ENCODE measurements around the gene NOL4.
"Not testable (repeated sequence)": the region's sequence is repeated elsewhere in the genome, so short reads cannot be mapped to it uniquely, and the experiment has no call there.

Gene NOL4, protein sequence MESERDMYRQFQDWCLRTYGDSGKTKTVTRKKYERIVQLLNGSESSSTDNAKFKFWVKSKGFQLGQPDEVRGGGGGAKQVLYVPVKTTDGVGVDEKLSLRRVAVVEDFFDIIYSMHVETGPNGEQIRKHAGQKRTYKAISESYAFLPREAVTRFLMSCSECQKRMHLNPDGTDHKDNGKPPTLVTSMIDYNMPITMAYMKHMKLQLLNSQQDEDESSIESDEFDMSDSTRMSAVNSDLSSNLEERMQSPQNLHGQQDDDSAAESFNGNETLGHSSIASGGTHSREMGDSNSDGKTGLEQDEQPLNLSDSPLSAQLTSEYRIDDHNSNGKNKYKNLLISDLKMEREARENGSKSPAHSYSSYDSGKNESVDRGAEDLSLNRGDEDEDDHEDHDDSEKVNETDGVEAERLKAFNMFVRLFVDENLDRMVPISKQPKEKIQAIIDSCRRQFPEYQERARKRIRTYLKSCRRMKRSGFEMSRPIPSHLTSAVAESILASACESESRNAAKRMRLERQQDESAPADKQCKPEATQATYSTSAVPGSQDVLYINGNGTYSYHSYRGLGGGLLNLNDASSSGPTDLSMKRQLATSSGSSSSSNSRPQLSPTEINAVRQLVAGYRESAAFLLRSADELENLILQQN

DNA sequence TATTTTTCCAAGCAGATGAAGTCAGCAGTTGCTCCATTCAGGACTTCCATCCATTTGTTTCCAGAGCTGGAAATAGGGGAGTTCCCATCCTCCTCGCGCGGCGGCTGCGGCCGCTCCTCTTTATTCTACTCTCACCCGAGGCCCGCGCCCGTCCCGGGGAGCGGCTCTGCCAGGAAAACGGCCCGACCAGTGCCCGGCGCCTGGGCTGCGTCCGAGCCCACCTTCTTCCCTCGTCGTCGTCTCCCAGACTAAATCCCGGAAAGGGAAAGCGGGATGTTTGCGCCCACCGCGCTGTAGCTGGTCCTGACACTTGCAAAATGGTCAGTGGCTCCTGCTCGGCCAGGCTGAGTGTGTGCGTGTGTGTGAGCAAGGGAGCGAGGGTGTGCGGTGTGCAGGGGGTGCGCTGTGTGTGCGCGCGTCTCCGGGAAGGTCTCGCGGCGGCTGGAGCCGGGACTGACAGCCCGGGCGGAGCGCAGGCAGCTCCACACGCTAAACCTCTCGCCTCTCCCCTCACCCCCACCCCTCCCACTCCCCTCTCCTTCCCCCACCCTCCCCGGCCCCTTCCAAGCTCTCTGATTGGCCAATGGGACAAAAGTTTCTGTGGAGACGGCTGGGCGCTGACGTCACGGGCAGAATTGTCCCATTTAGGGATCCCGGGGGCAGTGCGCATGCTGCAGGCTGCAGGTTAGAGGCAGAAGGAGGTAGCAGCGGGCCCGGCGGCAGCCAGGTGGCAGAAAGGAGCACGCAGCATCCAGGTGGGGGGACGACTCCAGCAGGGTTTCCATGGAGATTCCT, at the start of gene NOL4:
Gene NOL4 (minus strand): TSS at position 491 of the 795 bp plus-strand sequence. CDS start 1,660 bp downstream, outside the sequence.
- no peak for DNase-seq (ENCODE audit: low read depth)

DNA sequence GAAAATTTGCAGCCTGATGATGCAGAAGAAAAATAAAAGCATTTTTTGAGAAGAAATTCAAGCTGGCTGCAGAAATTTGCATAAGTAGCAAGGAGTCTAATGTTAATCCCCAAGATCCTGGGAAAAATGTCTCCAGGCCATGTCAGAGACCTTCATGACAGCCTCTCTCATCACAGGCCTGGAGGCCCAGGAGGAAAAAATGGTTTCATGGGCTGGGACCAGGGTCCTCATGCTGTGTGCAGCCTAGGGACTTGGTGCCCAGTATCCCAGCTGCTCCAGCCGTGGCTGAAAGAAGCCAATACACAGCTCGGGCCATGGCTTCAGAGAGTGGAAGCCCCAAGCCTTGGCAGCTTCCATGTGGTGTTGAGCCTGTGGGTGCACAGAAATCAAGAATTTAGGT, 41.3 kb upstream of the NOL4 start:
- DNase-seq (ENCODE audit: low read depth), result not testable (repeated sequence)

DNA sequence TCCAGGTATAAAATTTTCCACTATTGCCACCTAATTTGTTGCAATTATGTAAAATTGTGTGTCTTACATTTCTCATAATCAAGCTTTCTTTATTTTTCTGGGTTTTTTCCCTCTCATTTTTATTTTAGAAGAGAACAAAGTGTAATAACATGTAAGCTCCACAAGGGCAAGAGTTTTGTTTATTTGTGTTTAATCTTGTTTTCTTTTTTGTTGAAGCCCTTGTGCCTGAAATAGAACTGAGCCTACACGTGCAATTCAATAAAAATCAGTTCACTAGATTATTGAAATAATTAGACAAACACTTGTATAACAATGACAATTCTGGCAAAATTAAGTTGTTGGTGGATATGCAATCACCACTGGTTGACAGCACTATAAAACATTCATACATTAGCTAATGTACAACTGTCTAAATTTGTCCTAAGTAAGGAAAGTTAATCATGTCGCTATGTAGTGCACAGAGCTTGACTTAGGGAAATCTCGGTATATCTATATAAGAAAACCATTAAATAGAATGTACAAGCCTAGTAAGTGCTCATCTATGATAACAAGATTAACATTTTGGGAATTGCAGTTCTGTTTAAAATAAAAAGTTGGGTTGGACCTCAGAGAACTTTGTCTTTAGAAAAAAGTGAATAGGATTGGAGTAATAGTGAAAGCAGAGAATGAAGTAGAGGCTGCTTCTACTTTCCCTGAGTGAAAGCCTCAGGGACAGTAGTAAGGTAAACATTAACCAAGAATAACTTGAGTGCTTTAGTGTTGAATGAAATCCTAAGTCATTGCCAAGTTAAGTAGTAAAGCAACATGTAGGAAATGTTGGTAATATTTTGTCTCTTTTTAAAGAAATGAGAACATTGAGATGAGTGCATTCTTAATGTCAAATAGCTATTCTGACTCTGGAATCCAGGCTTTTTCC, 37.4 kb upstream of the NOL4 start:
- DNase-seq (ENCODE audit: low read depth), result no peak

DNA sequence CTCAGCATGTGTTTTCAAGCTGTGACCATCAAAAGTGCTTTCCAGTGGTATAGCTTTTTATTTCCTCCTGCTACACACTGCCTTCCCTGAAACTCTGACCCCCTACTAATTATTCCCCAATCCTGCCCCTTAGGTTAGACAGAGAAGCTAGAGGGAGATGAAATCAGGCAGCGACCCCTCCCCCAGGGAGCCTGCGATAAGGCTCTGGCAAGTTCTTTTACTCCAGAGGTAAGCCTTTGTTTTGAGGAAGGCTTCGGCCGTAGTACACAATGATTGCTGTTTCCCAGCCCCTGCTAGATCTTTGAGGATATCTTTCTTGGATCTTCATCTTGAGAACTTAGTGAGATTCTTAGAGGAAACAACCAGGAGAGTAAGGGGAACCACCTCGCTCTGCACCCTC, 33.5 kb upstream of the NOL4 start:
- no peak for DNase-seq (ENCODE audit: low read depth)

DNA sequence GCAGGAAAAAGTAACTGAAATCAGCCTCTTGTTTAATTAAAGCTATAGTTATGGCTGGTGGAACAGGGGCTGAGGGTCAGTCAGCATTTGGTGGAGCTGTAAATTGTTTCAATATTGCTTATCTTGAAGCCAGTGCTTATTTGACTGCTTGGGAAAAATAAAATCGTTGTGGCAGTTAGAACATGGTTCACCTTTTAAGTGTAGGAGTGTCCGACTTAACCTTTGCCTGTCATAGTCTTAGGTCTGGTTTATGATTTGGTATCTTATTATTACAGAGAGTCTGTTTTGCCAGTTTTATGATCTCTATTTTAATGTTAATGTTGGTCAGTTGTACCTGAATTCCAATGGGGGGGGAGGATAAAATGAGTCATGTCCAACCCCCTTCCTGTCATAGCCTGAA, 27.2 kb upstream of the NOL4 start:
- DNase-seq (ENCODE audit: low read depth), result no peak

DNA sequence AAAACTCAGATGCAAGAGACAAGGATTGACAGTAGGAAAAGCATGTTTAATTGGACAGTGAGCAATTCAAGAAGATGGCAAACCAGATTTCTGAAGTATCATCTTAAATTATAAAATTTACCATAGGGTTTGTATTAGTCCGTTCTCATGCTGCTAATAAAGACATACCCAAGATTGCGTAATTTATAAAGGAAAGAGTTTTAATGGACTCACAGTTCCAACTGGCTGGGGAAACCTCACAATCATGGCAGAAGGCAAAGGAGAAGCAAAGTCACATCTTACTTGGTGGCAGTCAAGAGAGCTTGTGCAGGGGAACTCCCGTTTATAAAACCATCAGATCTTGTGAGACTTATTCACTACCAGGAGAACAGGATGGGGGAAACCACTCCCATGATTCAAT, 24.0 kb upstream of the NOL4 start:
- DNase-seq (ENCODE audit: low read depth), result no peak

DNA sequence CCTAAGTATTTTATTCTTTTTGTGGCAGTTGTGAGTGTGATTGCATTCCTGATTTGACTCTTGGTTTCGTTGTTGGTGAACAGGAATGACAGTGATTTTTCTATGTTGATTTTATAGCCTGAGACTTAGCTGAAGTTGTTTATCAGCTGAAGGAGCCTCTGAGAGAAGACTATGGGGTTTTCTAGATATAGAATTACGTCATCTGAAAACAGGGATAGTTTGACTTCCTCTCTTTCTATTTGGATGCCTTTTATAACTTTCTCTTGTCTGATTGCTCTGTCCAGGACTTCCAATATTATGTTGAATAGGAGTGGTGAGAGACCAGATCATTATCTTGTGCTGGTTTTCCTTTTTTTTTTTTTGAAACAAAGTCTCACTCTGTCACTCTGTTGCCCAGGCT, 18.0 kb upstream of the NOL4 start:
- no peak for DNase-seq (ENCODE audit: low read depth)

DNA sequence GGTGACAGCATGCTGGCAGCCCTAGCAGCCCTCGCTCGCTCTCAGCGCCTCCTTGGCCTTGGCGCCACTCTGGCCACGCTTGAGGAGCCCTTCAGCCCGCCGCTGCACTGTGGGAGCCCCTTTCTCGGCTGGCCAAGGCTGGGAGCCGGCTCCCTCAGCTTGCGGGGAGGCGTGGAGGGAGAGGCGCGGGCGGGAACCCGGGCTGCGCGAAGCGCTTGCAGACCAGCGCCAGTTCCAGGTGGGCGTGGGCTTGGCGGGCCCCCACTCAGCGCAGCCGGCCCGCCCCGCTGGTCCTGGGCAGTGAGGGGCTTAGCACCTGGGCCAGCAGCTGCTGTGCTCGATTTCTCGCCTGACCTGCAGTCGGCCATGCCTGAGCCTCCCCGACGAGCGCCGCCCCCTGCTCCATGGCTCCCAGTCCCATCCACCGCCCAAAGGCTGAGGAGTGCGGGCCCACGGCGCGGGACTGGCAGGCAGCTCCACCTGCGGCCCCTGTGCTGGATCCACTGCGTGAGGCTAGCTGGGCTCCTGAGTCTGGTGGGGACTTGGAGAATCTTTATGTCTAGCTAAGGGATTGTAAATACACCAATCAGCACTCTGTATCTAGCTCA, 9.2 kb upstream of the NOL4 start:
- DNase-seq (ENCODE audit: low read depth), result not testable (repeated sequence)

DNA sequence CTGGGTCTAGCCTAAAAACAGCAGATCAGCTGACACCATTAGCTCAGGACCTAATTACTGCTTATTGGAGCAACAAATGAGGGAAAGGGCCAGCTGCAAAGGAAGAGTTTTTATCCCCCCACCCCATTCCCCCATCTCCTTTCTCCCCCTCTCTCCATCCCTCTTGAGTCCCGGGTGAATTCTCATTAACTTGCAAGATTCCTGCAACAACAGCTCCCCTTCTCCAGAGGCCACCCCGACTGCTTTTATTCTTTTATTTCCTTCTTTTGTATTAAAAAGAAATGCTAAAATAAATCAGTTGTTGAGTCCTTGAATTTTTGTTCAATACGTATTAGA, 473 bp upstream of the NOL4 start:
- DNase-seq (ENCODE audit: low read depth), result no peak

DNA sequence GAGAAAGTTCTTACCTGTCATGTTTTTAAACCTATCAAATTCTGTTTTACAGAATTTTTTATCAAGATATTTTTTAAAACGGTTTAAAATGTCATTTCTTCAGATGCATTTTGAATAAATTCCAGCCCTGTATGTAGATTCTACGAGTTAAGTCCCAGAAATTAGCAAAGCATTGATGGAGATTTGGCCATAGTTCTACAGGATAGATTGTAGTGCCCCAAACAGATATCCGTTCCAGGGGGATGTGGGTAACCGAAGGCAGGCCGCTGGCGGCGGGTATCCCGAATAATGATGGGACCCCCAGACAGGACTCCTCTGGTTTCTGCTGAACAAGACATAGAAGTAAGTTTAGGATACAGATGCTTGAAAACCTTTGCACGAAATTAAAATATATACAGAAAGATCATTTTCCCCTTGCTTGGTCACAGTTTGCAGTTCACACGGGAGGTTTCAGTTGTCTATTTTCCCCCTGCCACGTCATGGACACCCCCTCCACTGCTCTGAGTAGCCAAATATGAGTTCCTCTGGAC, 755 bp downstream of the NOL4 start:
- no peak for DNase-seq (ENCODE audit: low read depth)

DNA sequence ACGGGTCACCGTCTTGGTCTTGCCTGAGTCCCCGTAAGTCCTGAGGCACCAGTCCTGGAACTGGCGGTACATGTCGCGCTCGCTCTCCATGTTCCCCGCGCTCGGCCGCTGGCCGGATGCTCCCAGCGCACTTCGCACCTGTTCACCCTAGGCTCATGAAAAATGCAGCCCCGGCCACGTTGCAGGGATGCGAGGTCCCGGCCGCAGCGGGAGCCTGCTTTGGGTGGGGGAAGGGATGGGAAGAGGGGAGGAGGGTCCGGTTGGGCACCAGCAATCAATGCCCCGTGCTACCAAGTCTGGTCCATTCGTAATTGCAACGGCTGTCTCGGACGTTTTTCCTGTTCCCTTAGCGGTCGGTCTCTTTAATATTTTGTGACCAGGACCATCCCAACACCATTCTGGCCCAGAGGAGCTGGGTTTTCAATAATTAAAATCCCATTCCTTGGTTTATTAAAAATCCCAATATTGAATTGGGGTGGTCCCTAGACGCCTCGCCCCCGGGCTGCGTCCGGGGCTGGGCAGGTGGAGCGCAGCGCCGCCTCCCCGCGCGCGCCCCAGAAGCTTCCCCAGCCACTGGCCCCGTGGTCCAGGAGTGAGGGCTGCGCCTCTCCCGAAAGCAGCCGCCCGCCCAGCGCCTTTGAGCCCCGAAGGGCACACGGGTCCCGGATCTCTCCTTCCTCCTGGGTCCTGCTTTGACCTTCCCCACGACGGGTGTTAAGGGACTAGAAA, 1.4 kb downstream of the NOL4 start:
- DNase-seq (ENCODE audit: low read depth), result no peak

DNA sequence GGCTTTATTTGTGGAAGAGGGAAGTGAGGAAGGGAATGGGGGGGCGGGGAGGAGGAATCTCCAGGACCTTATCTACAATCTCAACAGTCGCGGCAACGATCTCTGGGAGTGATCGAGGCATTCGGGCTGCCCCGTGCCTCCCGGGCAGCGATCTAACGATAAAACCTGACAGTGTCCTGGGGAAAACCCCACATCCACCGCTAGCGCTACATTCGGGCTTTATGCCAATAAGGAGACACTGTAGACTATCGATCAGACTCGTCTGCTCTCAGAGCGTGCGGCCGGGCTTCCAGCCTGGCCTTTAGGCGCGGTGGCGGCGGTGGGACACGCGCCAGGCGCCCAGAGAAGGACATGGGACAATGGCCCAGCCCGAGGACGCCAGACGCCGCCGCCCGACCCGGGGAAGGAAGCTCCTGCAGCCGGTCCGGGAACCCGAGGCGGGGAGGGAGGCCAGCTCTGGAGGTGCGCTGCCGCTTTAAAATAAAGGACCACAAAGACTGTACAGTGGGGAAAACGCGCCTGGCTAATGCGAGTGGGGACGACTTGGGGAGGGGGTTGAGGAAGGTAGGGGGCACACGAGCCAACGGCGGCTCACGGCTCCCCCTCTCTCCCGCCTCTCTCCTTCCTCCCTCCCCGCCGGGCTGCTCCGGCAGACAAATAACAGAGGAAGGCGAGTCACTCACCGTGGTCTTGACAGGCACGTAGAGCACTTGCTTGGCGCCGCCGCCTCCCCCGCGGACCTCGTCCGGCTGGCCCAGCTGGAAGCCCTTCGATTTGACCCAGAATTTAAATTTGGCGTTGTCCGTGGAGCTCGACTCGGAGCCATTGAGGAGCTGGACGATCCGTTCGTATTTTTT, 2.2 kb downstream of the NOL4 start:
- no peak for DNase-seq (ENCODE audit: low read depth)

DNA sequence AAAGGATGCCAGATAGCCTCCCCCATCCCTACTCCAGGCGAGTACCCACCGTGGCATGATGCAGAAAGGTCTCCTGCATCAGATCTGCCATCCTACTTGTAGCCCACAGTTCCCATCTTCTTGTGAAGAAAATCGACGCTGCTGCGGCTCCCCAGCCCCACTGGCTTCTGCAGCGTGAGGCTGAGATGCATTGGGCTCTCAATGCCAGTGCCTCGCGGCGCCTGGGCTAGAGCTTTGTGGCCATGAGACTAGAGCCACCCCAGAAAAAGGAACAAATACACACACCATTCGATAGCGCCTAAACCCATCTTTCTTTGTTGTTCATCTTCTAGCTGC, 2.8 kb downstream of the NOL4 start:
- DNase-seq (ENCODE audit: low read depth), result no peak

DNA sequence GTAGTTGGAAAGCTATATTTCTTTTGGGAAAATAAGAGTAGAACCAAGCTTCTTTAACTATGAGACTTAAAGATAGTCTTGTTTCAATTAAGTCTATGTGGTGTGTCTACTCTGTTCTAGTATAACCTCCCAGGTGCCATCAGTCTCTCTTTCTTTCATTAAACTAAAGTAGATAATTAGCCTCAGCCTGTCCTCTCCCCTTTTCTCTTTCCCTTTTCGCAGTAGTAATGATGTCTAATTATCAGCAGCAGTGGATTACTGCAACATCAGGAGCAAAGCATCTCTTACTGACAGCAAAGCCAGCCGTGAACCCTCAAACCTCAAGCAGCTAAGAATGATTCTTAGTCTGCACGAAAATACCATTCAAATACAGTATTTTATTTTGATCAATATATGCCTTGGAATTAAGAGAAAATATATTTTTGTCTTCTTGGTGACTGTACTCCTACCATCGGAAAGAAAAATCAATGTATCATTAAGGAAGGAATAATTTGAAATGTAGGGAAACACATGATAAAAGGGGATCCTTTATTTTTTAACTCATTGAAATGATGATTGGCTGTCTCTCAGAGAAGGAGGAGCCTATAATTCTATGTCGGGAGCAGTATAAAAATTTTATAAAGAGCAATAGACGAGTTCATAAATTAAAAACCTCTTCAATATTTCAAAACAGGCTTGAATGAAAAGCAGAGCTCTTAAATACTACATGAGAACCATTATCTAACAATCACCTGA, 4.5 kb downstream of the NOL4 start:
- DNase-seq (ENCODE audit: low read depth), result no peak

DNA sequence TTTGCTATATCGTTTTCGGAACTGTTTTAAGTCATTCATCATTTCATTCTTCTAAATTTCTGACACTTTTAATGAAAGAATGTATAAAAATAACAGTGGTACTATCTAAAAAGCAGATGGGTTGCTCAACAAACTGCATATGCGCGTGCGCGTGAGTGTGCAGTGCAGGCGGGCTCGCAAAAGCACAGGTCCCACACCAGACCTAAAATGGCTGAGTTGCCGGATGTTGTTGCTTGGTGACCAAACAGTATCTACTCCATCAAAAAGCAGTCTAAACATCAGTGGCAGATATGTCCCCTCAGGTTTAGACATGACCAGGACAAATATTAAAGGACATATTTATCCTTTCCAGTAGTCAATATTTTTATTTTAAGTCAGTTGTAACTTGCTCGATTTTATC, 5.1 kb downstream of the NOL4 start:
- DNase-seq (ENCODE audit: low read depth), result no peak

DNA sequence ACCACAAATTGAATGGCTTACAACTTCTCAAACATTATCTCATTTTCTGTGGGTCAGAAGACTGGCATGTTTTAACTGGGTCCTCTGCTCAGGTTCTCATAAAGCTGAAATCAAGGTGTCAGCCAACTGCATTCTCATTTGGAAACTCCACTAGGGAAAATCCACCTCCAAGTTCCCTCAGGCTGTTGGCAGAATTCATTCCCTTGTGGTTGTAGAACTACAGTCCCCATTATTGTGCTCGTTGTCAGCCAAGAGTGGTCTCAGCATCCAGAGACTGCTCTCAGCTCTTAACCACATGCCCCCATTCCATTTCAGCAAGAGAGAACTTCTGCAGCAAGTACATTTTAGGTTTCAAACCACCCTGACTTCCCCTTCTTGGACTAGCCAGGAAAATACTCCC, 12.2 kb downstream of the NOL4 start:
- no peak for DNase-seq (ENCODE audit: low read depth)

DNA sequence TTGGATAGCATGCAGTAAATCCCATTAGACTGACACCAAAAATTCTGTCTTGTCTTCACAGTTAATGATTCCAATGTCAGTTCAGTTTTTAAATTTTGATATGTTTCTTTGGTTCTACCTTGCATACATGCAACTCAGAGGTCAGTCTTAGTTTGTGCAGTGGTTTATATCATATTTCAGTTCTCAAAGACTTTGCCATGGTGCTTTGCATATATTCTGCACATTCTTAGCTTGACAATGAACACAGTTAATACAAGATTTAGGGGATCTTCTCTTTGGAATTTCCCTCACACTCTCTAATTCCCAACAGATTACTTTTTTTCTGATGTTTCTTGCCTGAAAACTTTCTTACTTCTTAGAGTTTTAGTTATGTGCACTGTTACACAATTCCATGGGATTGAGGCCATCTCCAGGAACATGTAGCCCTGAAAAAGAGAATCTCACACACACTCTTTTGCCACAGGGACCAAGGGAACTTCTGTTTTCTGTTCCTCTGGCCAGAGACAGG, 17.3 kb downstream of the NOL4 start:
- DNase-seq (ENCODE audit: low read depth), result no peak

DNA sequence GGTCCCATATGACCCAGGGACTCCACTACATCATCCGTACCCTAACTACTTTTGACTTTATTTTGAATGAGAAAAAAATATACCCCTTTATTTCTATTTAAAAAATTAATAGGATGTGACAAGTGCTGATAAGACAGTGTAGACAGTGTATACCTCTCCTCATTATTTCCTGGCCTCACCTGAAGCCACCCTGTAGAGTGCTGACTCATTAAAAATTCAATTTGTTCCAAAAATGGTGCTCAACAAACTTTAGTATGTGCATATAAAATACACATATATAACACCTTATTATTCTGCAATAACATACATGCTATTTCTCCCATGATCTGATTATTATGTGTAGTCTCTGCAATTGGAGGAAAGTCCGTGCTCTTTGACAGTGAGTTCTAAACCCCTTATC, 20.8 kb downstream of the NOL4 start:
- DNase-seq (ENCODE audit: low read depth), result no peak

DNA sequence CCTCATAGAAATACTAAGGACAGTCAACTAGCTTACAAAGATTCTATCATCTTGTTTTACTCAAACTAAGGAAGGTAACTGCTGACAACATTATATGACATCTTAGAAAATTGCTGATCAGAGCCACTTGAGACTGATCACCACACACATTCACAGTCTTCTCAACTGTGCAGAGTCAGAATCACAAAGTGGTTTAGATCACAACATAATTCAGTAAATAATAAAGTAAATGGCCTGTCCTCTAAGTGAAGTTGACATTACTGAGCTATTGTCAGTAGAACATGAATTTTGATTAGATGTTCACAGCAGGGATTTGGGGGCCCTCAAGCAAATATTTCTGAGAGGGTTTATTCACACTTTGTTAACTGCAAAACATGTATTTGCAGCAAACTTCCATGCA, 28.5 kb downstream of the NOL4 start:
- DNase-seq (ENCODE audit: low read depth), result no peak

Measured in stimulated activated CD4-positive, alpha-beta T cell treated with anti-CD3 and anti-CD28 coated beads, Interleukin-2, amount 100 ng/mL, for 4 hours (primary cell).